Activated naive CD4-positive, alpha-beta T cell treated with Interleukin-2 at 50 U/mL for 16 hours (primary cell): ENCODE measurements around the gene MT1G.
"Not testable (repeated sequence)": the region's sequence is repeated elsewhere in the genome, so short reads cannot be mapped to it uniquely, and the experiment has no call there.

Source experiments
- DNase-seq: peaks from one replicate; pipeline ENCODE4 v3.0.0-alpha.2; 2020

MT1G gene

GRCh38 chr16:56634715-56635440, 33.0 kb downstream of the MT1G start:
- no peak for DNase-seq

- no peak for DNase-seq
These were observed 34.3 kb downstream of the MT1G start for GRCh38 chr16:56633535-56633934.

- no peak for DNase-seq
These were observed 35.0 kb downstream of the MT1G start for GRCh38 chr16:56632848-56633365.

- DNase-seq = no peak
These were observed 35.6 kb downstream of the MT1G start, which contains the start of gene MT1M for GRCh38 chr16:56632156-56632847. Gene MT1M, plus strand, starts transcription at chr16:56632659. Its CDS starts 73 bp downstream, at chr16:56632732.

- no peak for DNase-seq
These were observed 36.1 kb downstream of the MT1G start for GRCh38 chr16:56631832-56632155.

GRCh38 chr16:56631197-56631596, 36.7 kb downstream of the MT1G start:
- no peak for DNase-seq

GRCh38 chr16:56630134-56630533, 37.7 kb downstream of the MT1G start:
- no peak for DNase-seq

GRCh38 chr16:56629531-56629930, 38.3 kb downstream of the MT1G start:
- no peak for DNase-seq

- DNase-seq = no peak
These were observed 39.1 kb downstream of the MT1G start for GRCh38 chr16:56628486-56629350.

GRCh38 chr16:56626685-56627084, 41.2 kb downstream of the MT1G start:
- no peak for DNase-seq

- DNase-seq = no peak
These were observed 41.8 kb downstream of the MT1G start for GRCh38 chr16:56625943-56626654.

- peak; percentile 68 for DNase-seq
These were observed 42.5 kb downstream of the MT1G start, which contains the start of gene MT1E for GRCh38 chr16:56625140-56625942. Gene MT1E, plus strand, starts transcription at chr16:56625781. Its CDS starts 71 bp downstream, at chr16:56625852.

- DNase-seq = no peak
These were observed 44.2 kb downstream of the MT1G start for GRCh38 chr16:56623637-56624036.

GRCh38 chr16:56623184-56623583, 44.7 kb downstream of the MT1G start:
- DNase-seq = not testable (repeated sequence)

- DNase-seq = not testable (repeated sequence)
These were observed 46.0 kb downstream of the MT1G start for GRCh38 chr16:56621665-56622445.

GRCh38 chr16:56620339-56620897, 47.4 kb downstream of the MT1G start:
- DNase-seq = no peak

GRCh38 chr16:56618138-56618537, 49.7 kb downstream of the MT1G start:
- no peak for DNase-seq

- DNase-seq = peak; percentile 34
These were observed 50.4 kb downstream of the MT1G start for GRCh38 chr16:56617212-56618085.
